Endothelial cell of hepatic sinusoid (primary cell): Measurements from ENCODE around the gene VIPAS39.

ENCODE experiments used
- in situ Hi-C: cut with HindIII; loops from 2 replicates; pipeline ENCODE4 v1.10.0; 2017; ENCODE audit warnings: low sequenced_read_pairs

The VIPAS39 gene

DNA sequence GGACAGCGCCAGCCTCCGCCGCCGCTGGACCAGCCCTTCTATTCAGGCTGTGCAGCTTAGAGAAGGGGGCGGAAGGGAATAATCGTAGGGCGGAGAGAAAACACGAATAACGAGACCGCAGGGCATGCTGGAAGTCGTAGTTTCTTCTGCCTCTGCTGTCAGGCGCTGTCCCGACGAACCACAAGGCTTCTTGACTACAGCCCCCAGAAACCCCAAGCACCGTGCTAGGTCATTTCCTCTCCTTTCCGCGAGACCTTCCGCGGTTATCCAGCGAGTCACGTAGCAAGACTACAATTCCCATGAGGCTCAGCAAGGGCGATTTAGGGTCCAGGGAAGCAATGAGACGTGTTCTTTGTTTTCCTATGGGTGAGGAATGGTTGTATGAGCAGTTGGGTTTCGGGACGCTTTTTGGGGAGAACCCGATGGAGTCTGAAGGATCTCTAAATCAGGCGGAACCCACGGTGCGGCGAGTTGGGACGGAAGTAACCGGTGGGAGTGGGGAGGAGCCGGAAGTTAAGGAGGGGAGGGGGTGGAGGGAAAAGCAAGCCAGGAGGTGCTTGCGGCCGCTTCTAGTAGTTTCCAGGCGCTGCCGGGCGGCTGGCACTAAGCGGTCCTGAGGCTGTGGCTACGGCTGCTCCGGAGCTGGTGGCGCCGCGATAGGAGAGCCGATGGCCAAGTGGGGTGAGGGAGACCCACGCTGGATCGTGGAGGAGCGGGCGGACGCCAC lies at the start of gene VIPAS39, which contains the start of gene AHSA1:
VIPAS39 (minus strand) TSS at position 80 of the 727 bp plus-strand sequence. CDS start 3,499 bp downstream, outside the sequence.
AHSA1 (plus strand) TSS at position 572 of the 727 bp plus-strand sequence; CDS start at position 669, 97 bp downstream.
- in situ Hi-C loops, result no loop called here

- in situ Hi-C loops, result no loop called here
Observed at GRCh38 chr14:77505031-77505430, 47.6 kb upstream of the VIPAS39 start.

- in situ Hi-C loops, result no loop called here
Observed at GRCh38 chr14:77503138-77503537, 45.7 kb upstream of the VIPAS39 start.

GRCh38 chr14:77502109-77502782 lies 44.8 kb upstream of the VIPAS39 start:
- in situ Hi-C loops, result no loop called here

- in situ Hi-C loops, result no loop called here
Observed at GRCh38 chr14:77498984-77499527, 41.7 kb upstream of the VIPAS39 start.

DNA sequence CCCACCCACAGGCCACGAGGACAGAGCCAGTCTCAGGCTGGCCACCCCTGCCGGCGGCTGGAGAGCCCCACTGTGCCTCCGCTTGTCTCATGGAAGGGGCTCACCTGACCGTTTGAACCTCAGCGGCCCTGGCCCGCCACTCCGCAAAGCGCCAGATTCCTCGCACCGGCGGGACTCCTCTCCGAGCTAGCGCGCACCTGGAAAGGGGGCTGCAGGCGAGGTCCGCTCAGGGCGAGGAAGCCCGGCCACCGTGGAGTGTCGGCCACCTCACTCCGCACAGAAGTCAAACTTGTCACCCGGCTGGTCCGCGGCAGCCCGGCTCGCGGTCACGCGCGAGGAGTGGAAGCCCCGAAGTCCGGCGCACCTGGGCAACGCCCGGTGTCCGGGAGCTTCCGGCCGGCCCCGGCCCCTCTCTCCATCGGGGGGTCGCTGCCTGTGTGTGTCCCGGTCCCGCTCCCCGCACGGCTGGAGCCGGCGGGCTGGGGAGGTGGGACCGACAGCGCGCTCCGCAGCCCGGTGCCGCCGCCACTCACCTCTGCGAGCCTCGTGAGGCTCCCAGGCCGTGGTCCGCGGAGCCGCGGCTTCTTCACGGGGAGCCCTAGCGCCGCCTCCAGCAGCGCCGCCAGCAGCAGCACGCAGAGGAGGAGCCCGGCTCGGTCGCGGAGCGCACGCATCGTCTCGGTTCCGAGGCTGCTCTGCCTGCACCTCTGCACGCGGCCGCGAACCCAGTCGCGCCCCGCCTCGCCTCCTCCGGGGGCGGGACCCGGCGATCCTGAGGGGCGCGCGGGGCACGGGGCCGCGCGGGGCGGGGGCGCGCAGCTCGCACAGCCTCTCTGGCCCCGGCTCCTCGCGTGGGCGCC lies 40.9 kb upstream of the VIPAS39 start, which contains the start of gene ISM2:
ISM2 (minus strand) TSS at position 697 of the 860 bp plus-strand sequence; CDS start at position 674, 23 bp downstream.
- in situ Hi-C loops, result no loop called here

DNA sequence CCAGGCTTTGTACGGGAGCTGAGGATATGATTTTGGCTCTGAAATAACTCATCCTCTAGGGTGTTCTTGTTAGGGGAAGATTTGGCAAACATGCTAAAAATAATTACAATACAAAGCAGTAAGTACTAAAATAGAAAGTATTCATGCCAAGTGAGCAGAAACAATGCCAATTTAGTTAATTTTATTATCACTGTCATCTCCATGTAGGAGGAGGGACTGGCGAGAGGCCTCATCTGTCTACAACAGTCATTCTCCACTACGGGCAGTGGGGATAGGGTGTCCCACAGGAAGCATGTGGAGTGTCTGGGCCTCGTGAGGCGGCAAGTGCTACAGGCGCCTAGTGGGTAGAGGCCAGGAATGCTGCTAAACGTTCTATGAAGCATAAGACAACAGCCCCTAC lies 37.9 kb upstream of the VIPAS39 start:
- in situ Hi-C loops, result no loop called here

GRCh38 chr14:77491056-77491455 lies 33.7 kb upstream of the VIPAS39 start:
- in situ Hi-C loops, result no loop called here

DNA sequence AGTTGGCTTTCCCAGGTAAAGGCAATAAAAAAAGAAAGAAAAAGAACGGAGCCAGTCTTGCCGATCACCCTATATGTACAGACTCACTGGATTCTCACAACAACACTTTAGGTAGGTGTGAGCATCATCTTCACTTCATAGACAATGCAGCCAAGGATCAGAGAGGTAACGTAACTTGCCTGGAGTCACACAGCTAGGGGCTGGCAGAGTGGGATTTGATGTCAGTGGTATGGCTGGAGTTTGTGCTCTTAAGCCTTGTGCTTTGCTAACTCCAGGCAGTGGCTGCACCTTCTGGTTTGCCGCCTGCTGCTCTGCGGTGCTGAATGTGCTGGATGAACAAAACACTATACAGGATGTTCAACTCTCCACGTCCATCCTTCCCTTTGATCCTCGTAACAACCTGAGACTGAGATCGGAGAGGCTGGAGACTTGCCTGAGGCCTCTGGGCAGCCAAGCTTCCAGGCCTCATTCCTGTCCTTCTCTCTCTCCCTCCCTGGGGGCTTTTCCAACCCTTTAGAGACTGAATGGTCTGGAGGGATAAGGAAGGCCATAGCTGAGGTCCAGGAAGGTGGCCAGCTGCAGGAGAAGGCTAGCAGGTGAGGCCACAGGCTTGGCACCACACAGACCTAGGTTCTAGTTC lies 33.1 kb upstream of the VIPAS39 start:
- in situ Hi-C loops, result no loop called here

- in situ Hi-C loops, result no loop called here
Observed at GRCh38 chr14:77489041-77489440, 31.6 kb upstream of the VIPAS39 start.

GRCh38 chr14:77488558-77488957 lies 31.2 kb upstream of the VIPAS39 start:
- in situ Hi-C loops, result no loop called here

- in situ Hi-C loops, result no loop called here
Observed at GRCh38 chr14:77485901-77486678, 28.7 kb upstream of the VIPAS39 start.

DNA sequence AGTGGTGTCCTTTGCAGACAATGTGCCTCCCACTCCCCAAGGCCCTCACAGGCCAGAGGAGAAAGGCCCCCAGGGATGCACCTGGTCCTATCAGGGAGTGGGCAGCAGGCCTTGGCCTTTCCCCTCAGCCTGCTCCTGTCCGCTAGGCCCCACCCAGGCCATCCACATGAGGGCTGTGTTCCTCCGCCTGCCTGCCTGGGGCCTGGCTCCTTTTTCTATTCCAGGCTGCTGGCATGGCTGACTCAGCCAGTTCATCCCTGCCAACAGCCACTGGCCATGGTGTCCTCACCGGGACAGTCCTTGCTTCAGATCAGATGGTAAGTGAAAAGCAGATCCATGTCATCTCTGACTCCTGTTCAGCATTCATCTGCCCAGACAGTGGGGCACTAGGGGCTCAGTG lies 27.9 kb upstream of the VIPAS39 start:
- in situ Hi-C loops, result no loop called here

DNA sequence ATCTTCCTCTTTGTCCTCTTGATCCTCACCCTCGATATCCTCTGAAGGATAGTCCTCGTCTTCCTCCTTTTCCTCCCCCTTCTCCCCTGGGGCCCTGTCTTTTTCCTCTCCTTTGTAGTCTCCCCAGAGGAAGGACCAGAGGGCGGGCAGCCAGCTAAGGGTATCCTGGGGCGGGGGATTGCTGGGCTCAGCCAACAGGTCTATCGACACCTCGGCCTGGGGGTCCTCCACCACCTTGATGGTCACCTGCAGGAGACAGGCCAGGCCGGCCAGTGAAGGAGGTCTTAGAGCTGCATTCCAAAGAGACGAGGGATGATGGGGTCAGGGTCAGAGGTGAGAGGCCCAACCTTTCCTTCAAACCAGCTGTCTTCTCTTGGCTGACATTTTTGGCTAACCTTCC lies 25.0 kb upstream of the VIPAS39 start:
- in situ Hi-C loops, result no loop called here

GRCh38 chr14:77478796-77479195 lies 21.4 kb upstream of the VIPAS39 start:
- in situ Hi-C loops, result no loop called here

DNA sequence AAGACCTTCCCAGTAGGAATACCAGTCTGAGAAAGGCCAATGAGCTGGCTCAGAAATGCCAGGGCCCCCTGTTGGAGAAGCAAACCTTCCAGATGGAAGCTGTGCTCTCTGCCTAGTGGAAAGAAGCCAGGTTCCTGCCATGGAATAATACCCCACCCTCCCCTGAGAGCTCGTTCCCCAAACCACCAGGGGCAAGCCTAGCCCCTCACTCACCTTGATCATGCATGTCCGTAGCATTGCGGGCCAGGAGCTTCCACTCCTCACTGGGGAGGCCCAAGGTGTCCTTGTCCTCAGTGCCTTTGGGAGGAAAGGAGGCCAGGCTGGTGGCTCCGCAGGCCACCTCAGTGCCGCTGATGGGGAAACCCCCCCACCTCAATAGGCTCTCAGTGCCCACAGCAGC lies 20.6 kb upstream of the VIPAS39 start:
- in situ Hi-C loops, result no loop called here

DNA sequence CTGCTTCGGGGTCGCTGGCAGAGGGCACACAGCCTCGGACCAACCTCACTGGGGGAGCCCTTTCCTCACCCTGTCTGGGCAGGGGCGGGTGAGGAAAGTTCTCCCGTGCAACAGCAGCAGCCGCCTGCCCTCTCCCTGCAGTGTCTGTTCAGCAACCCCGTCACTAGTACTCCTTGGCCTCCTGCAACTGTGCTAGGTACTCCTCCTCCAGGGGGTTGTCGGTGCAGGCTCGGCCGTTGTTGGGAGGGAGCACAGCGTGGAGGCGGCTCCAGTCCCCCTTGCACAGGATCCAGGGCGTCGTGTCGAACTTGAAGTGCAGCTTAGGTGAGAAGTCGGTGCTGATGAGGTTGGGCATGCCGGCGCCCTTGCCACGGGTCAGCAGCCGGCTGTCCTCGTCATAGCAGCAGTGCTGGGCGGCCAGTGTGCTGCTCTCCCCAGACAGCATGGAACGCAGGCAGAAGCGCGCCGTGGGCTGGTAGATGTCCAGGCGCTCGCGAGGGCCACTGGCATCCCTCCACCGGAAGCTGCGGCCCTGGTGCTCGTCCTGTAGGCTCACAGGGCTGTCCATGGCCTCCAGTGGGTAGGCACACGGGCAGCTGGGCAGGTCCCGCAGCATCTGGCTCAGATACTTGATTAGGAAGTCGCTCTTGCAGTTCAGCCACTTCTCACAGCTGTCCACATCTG lies 18.2 kb upstream of the VIPAS39 start:
- in situ Hi-C loops, result no loop called here

DNA sequence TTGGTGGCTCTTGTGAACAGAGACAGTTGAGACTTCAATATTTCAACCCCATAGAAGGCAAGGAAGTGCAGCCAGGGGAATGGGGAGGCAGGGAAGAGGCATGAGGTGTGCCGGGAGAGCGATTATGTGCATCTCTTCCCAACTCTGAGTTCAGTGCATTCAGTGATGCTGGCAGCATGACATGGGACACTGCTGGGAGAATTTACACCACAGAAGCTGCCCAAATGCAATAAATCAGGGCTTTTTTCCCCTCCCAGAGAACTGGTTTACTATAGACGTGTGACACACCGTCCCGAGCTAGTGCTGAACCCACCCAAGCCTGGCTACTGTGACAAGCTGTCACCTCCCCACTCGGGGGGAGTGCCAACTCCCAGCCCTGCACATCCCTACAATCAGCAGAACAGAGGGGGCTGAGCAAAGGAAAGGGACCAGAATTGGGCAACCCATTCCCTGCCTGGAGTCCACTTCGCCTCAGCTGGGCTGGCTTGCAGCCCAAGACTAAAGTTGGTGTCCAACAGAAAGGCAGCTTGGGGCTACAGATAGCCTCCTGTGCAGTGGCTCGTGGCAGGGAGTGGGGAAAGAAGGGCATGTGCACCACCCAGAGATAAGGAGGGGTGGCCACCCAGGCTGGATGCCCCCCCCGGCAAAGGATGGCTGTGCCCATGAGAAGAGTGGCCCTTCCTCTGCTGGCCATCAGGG lies 17.2 kb upstream of the VIPAS39 start:
- in situ Hi-C loops, result no loop called here

DNA sequence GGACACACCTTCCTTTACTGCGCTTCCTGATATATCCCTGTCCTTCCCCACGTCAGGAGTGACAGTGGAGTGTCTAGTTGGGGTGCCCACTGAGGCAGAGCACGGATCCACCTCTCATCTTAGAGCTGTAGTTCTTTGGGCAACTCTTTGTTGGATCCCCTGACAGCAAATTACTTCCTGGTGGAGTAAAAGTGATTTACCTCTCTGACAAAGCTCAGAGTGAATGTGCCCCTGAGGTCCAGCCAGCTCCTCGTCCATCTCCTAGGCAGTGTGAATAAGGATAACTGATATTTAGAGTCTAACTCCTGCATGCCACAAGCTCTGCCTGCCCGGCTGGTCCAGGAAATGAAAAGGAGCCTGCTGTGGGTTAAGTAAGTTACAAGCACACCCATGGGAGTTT lies 16.5 kb upstream of the VIPAS39 start:
- in situ Hi-C loops, result no loop called here
